ENCODE measurements around the gene LNPEP. TPM values are rescaled to one million over a fixed set of nuclear protein-coding genes. Genes with fewer than 3 reads are reported as not detected.

LNPEP gene
- polyA plus RNA-seq, 3 donors from 2014 or later = 33.2 to 80.4 (median 39.9) TPM

- Mint-ChIP-seq H3K27me3 (ENCODE audit: low read depth in 3 of 3) (peaks cover 11 to 31% (median 20%) of the 10 kb centered on the region in 3 donors), H3K36me3 (peaks cover 0 to 3% (median 0%) of the 10 kb centered on the region in 3 donors), H3K4me1 (peaks cover 64 to 79% of the 10 kb centered on the region in 2 donors), H3K4me3 (peak overlapping the region; percentile 89 to 97 (median 91)), H3K9me3 (no peaks in the 10 kb centered on the region), H3K27ac (peak overlapping the region; percentile 94 to 99 (median 98))
- no peak for DNase-seq
These were observed 1.8 kb upstream of the LNPEP start for GRCh38 chr5:96933764-96934707.

- Mint-ChIP-seq H3K27me3 (ENCODE audit: low read depth in 3 of 3) (peaks cover 11 to 31% (median 20%) of the 10 kb centered on the region in 3 donors), H3K9me3 (no peaks in the 10 kb centered on the region), H3K4me1 (peaks cover 70 to 81% of the 10 kb centered on the region in 2 donors), H3K27ac (peak overlapping the region; percentile 94 to 99 (median 98)), H3K36me3 (no peaks in the 10 kb centered on the region), H3K4me3 (peak overlapping the region; percentile 89 to 97 (median 91))
- DNase-seq = peak; percentile 98
These were observed 947 bp upstream of the LNPEP start for GRCh38 chr5:96934708-96935558.

- H3K27ac Mint-ChIP-seq = peak overlapping the region; percentile 93 to 99 (median 94)
- peaks cover 0 to 2% (median 0%) of the 10 kb centered on the region in 3 donors for H3K36me3 Mint-ChIP-seq
- H3K9me3 Mint-ChIP-seq = no peaks in the 10 kb centered on the region
- peaks cover 76 to 81% of the 10 kb centered on the region in 2 donors for H3K4me1 Mint-ChIP-seq
- H3K4me3 Mint-ChIP-seq = peak overlapping the region; percentile 89 to 97 (median 91)
- peak; percentile 69 to 77 (median 72) for DNase-seq
- peaks cover 11 to 31% (median 20%) of the 10 kb centered on the region in 3 donors for H3K27me3 Mint-ChIP-seq (ENCODE audit: low read depth in 3 of 3)
These were observed 796 bp downstream of the LNPEP start for GRCh38 chr5:96936431-96937320.

- Mint-ChIP-seq H3K27me3 (ENCODE audit: low read depth in 3 of 3) (peaks cover 3 to 8% (median 6%) of the 10 kb centered on the region in 3 donors), H3K4me1 (peaks cover 80 to 90% of the 10 kb centered on the region in 2 donors), H3K36me3 (peaks cover 0 to 7% (median 5%) of the 10 kb centered on the region in 3 donors), H3K4me3 (peak overlapping the region in 4 of 5 donors; percentile 10 to 59 (median 17)), H3K27ac (peak overlapping the region; percentile 74 to 93 (median 82)), H3K9me3 (no peaks in the 10 kb centered on the region)
- DNase-seq = no peak
These were observed 4.7 kb downstream of the LNPEP start for GRCh38 chr5:96940586-96940985.

- H3K36me3 Mint-ChIP-seq = peaks cover 0 to 7% (median 5%) of the 10 kb centered on the region in 3 donors
- H3K9me3 Mint-ChIP-seq = no peaks in the 10 kb centered on the region
- peak overlapping the region; percentile 31 to 93 (median 84) for H3K27ac Mint-ChIP-seq
- H3K4me3 Mint-ChIP-seq = peak overlapping the region in 4 of 5 donors; percentile 9 to 72 (median 50)
- H3K27me3 Mint-ChIP-seq (ENCODE audit: low read depth in 3 of 3) = peaks cover 0 to 4% (median 3%) of the 10 kb centered on the region in 3 donors
- H3K4me1 Mint-ChIP-seq = peaks cover 86 to 96% of the 10 kb centered on the region in 2 donors
- DNase-seq = no peak
These were observed 5.3 kb downstream of the LNPEP start for GRCh38 chr5:96941140-96941539.

GRCh38 chr5:96942078-96942477 lies 6.2 kb downstream of the LNPEP start:
- no peaks in the 10 kb centered on the region for H3K9me3 Mint-ChIP-seq
- peaks cover 90 to 100% of the 10 kb centered on the region in 2 donors for H3K4me1 Mint-ChIP-seq
- H3K27ac Mint-ChIP-seq = peak overlapping the region; percentile 67 to 93 (median 88)
- peak overlapping the region; percentile 44 to 78 (median 70) for H3K4me3 Mint-ChIP-seq
- no peaks in the 10 kb centered on the region for H3K27me3 Mint-ChIP-seq (ENCODE audit: low read depth in 3 of 3)
- peaks cover 0 to 7% (median 5%) of the 10 kb centered on the region in 3 donors for H3K36me3 Mint-ChIP-seq
- peak; percentile 38 to 46 (median 41) for DNase-seq

GRCh38 chr5:96942911-96943310 lies 7.0 kb downstream of the LNPEP start:
- no peak for DNase-seq
- Mint-ChIP-seq H3K36me3 (peaks cover 0 to 7% (median 5%) of the 10 kb centered on the region in 3 donors), H3K4me1 (peaks cover 88 to 100% of the 10 kb centered on the region in 2 donors), H3K9me3 (no peaks in the 10 kb centered on the region), H3K27me3 (ENCODE audit: low read depth in 3 of 3) (no peaks in the 10 kb centered on the region), H3K27ac (peak overlapping the region; percentile 23 to 84 (median 68)), H3K4me3 (peak overlapping the region in 2 of 5 donors; percentile 18 to 60)

GRCh38 chr5:96943799-96944198 lies 7.9 kb downstream of the LNPEP start:
- H3K27me3 Mint-ChIP-seq (ENCODE audit: low read depth in 3 of 3) = no peaks in the 10 kb centered on the region
- peaks cover 86 to 100% of the 10 kb centered on the region in 2 donors for H3K4me1 Mint-ChIP-seq
- no peak for DNase-seq
- no peaks in the 10 kb centered on the region for H3K9me3 Mint-ChIP-seq
- H3K4me3 Mint-ChIP-seq = peak overlapping the region in 3 of 5 donors; percentile 9 to 39 (median 31)
- peaks cover 0 to 7% (median 5%) of the 10 kb centered on the region in 3 donors for H3K36me3 Mint-ChIP-seq
- H3K27ac Mint-ChIP-seq = peak overlapping the region; percentile 68 to 85 (median 77)

- H3K4me1 Mint-ChIP-seq = peaks cover 87 to 100% of the 10 kb centered on the region in 2 donors
- no peaks in the 10 kb centered on the region for H3K9me3 Mint-ChIP-seq
- H3K36me3 Mint-ChIP-seq = peaks cover 0 to 7% (median 5%) of the 10 kb centered on the region in 3 donors
- H3K4me3 Mint-ChIP-seq = peak overlapping the region in 3 of 5 donors; percentile 12 to 27 (median 27)
- H3K27ac Mint-ChIP-seq = peak overlapping the region in 5 of 6 donors; percentile 41 to 77 (median 58)
- no peak for DNase-seq
- H3K27me3 Mint-ChIP-seq (ENCODE audit: low read depth in 3 of 3) = no peaks in the 10 kb centered on the region
These were observed 9.4 kb downstream of the LNPEP start for GRCh38 chr5:96945144-96945897.

- no peak for DNase-seq
- Mint-ChIP-seq H3K27me3 (ENCODE audit: low read depth in 3 of 3) (no peaks in the 10 kb centered on the region), H3K27ac (peak overlapping the region in 5 of 6 donors; percentile 35 to 85 (median 67)), H3K36me3 (peaks cover 0 to 7% (median 5%) of the 10 kb centered on the region in 3 donors), H3K4me1 (peaks cover 84 to 100% of the 10 kb centered on the region in 2 donors), H3K9me3 (no peaks in the 10 kb centered on the region), H3K4me3 (peak overlapping the region in 2 of 5 donors; percentile 12 to 16)
These were observed 10.5 kb downstream of the LNPEP start for GRCh38 chr5:96946381-96946780.

- Mint-ChIP-seq H3K27me3 (ENCODE audit: low read depth in 3 of 3) (peaks cover 0 to under 1% (median 0%) of the 10 kb centered on the region in 3 donors), H3K4me1 (peaks cover 74 to 99% of the 10 kb centered on the region in 2 donors), H3K4me3 (no peak overlapping the region)
These were observed 16.4 kb downstream of the LNPEP start for GRCh38 chr5:96952118-96952750.

More at GRCh38 chr5:96952118-96952750, 16.4 kb downstream of the LNPEP start:
- DNase-seq = no peak
- no peaks in the 10 kb centered on the region for H3K36me3 Mint-ChIP-seq
- H3K9me3 Mint-ChIP-seq = no peaks in the 10 kb centered on the region
- peak overlapping the region in 5 of 6 donors; percentile 57 to 74 (median 65) for H3K27ac Mint-ChIP-seq

Measured in immature natural killer cell (primary cell).